ENCODE results near the gene ETS1.

ETS1 gene

DNA sequence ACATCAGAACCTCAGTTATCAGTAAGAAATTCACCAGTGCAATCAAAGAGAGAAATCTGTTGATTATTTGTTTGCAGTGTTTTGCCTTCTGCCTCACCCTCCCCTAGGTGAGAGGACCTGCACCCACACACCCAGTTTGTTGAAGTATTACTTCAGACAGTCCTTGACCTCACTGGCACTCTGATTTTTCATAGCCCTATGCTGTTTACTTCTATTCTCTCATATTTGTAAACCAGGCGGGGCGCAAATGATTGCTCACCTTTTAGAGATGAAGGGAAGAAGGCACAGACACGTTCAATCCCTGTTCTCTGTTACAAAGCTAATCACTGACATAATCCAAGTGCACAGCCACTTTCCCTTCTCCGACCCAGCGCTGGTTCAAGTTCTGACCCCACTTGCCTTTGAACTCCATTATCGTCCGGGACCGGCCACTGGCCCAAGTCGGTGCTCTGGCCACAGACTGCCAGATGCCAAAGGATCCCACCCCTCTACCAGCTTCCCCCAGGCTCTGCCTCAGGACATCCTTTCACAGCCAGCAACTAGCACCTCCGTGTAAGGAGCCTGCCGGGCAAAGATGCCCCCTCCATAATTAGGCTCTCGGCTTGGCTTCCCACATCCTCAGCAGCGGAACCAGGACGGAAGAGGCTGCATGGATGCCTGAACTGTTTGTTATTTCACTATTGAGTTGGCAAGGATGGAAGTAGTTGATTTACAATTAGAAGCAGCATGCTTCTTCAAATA, 1.7 kb downstream of the ETS1 start (continued):
- TF ChIP-seq, protein P1, sequence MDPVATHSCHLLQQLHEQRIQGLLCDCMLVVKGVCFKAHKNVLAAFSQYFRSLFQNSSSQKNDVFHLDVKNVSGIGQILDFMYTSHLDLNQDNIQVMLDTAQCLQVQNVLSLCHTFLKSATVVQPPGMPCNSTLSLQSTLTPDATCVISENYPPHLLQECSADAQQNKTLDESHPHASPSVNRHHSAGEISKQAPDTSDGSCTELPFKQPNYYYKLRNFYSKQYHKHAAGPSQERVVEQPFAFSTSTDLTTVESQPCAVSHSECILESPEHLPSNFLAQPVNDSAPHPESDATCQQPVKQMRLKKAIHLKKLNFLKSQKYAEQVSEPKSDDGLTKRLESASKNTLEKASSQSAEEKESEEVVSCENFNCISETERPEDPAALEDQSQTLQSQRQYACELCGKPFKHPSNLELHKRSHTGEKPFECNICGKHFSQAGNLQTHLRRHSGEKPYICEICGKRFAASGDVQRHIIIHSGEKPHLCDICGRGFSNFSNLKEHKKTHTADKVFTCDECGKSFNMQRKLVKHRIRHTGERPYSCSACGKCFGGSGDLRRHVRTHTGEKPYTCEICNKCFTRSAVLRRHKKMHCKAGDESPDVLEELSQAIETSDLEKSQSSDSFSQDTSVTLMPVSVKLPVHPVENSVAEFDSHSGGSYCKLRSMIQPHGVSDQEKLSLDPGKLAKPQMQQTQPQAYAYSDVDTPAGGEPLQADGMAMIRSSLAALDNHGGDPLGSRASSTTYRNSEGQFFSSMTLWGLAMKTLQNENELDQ (tag by site-specific recombination; IDR thresholded peaks at IDR 0.05; ENCODE audit: low read depth), result no peak
- TF ChIP-seq TRIM28 (IDR thresholded peaks at IDR 0.05; ENCODE audit: borderline replicate concordance, low read length) (no peak), ZNF747 (tag by site-specific recombination; IDR thresholded peaks at IDR 0.05) (no peak), ZNF302 (tag by site-specific recombination; IDR thresholded peaks at IDR 0.05; ENCODE audit: low read depth) (no peak), YY2 (tag by site-specific recombination; IDR thresholded peaks at IDR 0.05) (no peak), ZBTB1 (tag by site-specific recombination; IDR thresholded peaks at IDR 0.05) (no peak)

DNA sequence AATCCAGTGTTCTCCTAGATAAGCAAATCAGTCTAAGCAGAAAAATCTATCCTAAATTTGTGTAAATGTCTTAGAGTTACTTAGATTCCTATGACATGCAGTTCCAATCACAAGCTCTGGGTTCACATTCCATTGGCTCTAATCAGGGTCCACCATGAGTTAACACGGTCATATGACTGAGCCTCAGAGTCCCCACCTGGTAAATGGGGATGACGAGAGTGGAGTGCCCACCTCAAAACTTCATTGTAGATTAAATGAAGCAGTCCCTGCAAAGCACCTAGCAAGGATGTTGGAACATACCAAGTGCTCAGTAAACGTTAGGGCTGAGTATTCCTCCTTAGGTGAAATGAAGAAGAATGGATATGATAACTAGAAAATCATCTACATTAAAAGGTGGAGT, 3.1 kb downstream of the ETS1 start:
- ChIA-PET POLR2A (no interaction called here), CTCF (interaction anchor here (0.6 kb wide), 1 partner anchor 10 kb away, joined by 4 read pairs; no protein-coding TSS in a partner anchor)
- Histone ChIP-seq H3K27ac (ENCODE audit: extremely low read depth, low read depth, low read length) (no peak overlapping the region), H3K4me3 (ENCODE audit: low read depth, low read length) (no peak overlapping the region), H3K36me3 (ENCODE audit: control insufficient read depth in 2 of 2, insufficient read depth in 1 of 2, low read length in 2 of 2) (no peaks in the 10 kb centered on the region), H3K9me3 (ENCODE audit: control insufficient read depth, insufficient read depth, low read depth, low read length) (no peaks in the 10 kb centered on the region), H3K4me1 (ENCODE audit: control insufficient read depth, insufficient read depth, low read length) (peaks cover 4% of the 10 kb centered on the region; the same call in 1 of the 2 replicates)
- TF ChIP-seq, protein P2, sequence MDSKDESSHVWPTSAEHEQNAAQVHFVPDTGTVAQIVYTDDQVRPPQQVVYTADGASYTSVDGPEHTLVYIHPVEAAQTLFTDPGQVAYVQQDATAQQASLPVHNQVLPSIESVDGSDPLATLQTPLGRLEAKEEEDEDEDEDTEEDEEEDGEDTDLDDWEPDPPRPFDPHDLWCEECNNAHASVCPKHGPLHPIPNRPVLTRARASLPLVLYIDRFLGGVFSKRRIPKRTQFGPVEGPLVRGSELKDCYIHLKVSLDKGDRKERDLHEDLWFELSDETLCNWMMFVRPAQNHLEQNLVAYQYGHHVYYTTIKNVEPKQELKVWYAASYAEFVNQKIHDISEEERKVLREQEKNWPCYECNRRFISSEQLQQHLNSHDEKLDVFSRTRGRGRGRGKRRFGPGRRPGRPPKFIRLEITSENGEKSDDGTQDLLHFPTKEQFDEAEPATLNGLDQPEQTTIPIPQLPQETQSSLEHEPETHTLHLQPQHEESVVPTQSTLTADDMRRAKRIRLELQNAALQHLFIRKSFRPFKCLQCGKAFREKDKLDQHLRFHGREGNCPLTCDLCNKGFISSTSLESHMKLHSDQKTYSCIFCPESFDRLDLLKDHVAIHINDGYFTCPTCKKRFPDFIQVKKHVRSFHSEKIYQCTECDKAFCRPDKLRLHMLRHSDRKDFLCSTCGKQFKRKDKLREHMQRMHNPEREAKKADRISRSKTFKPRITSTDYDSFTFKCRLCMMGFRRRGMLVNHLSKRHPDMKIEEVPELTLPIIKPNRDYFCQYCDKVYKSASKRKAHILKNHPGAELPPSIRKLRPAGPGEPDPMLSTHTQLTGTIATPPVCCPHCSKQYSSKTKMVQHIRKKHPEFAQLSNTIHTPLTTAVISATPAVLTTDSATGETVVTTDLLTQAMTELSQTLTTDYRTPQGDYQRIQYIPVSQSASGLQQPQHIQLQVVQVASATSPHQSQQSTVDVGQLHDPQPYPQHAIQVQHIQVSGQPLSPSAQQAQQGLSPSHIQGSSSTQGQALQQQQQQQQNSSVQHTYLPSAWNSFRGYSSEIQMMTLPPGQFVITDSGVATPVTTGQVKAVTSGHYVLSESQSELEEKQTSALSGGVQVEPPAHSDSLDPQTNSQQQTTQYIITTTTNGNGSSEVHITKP (tag by site-specific recombination; IDR thresholded peaks at IDR 0.05), result no peak
- TF ChIP-seq, protein P3, sequence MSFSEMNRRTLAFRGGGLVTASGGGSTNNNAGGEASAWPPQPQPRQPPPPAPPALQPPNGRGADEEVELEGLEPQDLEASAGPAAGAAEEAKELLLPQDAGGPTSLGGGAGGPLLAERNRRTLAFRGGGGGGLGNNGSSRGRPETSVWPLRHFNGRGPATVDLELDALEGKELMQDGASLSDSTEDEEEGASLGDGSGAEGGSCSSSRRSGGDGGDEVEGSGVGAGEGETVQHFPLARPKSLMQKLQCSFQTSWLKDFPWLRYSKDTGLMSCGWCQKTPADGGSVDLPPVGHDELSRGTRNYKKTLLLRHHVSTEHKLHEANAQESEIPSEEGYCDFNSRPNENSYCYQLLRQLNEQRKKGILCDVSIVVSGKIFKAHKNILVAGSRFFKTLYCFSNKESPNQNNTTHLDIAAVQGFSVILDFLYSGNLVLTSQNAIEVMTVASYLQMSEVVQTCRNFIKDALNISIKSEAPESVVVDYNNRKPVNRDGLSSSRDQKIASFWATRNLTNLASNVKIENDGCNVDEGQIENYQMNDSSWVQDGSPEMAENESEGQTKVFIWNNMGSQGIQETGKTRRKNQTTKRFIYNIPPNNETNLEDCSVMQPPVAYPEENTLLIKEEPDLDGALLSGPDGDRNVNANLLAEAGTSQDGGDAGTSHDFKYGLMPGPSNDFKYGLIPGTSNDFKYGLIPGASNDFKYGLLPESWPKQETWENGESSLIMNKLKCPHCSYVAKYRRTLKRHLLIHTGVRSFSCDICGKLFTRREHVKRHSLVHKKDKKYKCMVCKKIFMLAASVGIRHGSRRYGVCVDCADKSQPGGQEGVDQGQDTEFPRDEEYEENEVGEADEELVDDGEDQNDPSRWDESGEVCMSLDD (tag by site-specific recombination; IDR thresholded peaks at IDR 0.05), result no peak
- TF ChIP-seq ZNF510 (tag by site-specific recombination; IDR thresholded peaks at IDR 0.05; ENCODE audit: insufficient replicate concordance) (no peak), ZNF521 (tag by site-specific recombination; IDR thresholded peaks at IDR 0.05) (no peak), ZNF211 (tag by site-specific recombination; IDR thresholded peaks at IDR 0.05; ENCODE audit: low read depth) (no peak), ZNF629 (tag by site-specific recombination; IDR thresholded peaks at IDR 0.05) (no peak), REPIN1 (tag by site-specific recombination; IDR thresholded peaks at IDR 0.05; ENCODE audit: low read depth) (no peak), ZNF138 (tag by site-specific recombination; IDR thresholded peaks at IDR 0.05; ENCODE audit: borderline replicate concordance) (no peak), HOXD13 (CRISPR knock-in tag; IDR thresholded peaks at IDR 0.05; ENCODE audit: borderline replicate concordance) (no peak), ZNF155 (tag by site-specific recombination; IDR thresholded peaks at IDR 0.05) (no peak), ZNF600 (tag by site-specific recombination; IDR thresholded peaks at IDR 0.05) (no peak), ZNF555 (tag by site-specific recombination; conservative IDR thresholded peaks at IDR 0.05) (no peak), ZNF10 (tag by site-specific recombination; IDR thresholded peaks at IDR 0.05) (no peak)
- TF ChIP-seq, protein P4, sequence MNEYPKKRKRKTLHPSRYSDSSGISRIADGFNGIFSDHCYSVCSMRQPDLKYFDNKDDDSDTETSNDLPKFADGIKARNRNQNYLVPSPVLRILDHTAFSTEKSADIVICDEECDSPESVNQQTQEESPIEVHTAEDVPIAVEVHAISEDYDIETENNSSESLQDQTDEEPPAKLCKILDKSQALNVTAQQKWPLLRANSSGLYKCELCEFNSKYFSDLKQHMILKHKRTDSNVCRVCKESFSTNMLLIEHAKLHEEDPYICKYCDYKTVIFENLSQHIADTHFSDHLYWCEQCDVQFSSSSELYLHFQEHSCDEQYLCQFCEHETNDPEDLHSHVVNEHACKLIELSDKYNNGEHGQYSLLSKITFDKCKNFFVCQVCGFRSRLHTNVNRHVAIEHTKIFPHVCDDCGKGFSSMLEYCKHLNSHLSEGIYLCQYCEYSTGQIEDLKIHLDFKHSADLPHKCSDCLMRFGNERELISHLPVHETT (tag by site-specific recombination; IDR thresholded peaks at IDR 0.05), result no peak
- TF ChIP-seq, protein P5, sequence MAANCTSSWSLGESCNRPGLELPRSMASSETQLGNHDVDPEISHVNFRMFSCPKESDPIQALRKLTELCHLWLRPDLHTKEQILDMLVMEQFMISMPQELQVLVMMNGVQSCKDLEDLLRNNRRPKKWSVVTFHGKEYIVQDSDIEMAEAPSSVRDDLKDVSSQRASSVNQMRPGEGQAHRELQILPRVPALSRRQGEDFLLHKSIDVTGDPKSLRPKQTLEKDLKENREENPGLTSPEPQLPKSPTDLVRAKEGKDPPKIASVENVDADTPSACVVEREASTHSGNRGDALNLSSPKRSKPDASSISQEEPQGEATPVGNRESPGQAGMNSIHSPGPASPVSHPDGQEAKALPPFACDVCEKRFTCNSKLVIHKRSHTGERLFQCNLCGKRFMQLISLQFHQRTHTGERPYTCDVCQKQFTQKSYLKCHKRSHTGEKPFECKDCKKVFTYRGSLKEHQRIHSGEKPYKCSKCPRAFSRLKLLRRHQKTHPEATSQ (tag by site-specific recombination; IDR thresholded peaks at IDR 0.05), result no peak
- TF ChIP-seq, protein P6, sequence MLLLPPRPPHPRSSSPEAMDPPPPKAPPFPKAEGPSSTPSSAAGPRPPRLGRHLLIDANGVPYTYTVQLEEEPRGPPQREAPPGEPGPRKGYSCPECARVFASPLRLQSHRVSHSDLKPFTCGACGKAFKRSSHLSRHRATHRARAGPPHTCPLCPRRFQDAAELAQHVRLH (tag by site-specific recombination; IDR thresholded peaks at IDR 0.05), result no peak

Data from HEK293 (cell line).